HCEC 1CT (cell line): ENCODE results near the gene KCNN3.
A peak's percentile ranks its signal among the peaks of the same experiment; 100 is the strongest.

Experiments used
- DNase-seq: peaks from one replicate; pipeline ENCODE4 v3.0.0-alpha.2; 2017

The KCNN3 gene

DNA sequence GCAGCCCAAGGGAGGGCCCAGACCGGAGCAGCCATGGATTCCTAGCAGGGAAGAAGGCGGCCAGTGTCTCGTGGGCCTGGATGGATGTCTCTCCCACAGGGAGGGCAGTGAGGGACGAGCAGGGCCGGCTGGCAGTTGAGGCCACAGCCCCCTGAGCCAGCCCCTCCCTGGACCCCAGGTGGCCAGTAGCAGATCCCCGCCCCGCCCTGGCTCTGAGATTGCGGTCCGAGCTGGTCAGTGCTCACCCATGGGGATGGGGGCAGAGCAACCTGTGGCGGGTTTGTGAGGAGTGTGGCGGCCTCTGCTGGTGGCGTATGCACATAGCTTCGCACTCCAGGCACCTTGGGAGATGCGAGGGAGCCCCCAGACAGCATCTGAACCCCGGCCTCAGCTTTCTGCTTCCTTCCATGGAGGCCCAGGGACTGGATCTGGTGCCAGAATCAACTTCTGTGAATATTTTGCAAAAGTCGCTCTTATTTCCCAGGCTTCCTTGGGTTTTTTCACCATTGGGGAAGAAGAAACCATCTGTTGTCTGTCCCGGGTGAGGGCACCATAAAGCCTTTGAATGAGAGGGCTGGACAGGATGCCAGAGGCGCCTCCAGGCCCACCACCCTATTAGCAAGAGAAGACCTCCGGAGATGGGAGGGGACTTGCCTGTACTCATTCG is 8.4 kb upstream of the KCNN3 start:
- peak; percentile 59 for DNase-seq

DNA sequence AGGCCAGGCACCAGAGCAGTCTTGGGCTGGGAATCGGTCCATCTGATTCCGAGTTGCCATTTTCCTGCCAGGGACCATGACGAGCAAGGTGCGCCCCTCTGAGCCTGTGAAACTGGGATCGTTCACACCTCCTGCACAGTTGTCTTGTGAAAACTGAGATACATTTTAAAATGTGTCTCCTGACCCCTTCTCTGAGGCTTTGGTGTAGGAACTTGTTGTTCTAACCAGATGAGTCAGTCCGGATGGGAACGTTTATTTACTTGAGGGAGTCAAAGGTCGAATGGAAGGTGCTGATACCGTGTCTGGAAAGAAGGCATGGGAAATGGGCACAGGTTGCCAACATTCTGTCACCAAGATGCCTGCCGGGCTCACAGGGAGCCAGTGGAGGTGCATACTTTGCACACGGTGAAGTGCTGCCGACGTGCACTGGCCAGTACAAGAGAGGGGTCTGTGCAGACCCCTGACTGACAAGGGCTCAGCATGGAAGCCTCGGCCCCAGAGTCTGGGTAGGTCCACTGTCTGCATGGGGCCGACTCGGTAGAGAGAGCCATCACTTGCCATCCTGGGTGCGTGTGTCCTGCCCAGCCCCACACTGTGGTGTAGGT is 7.4 kb upstream of the KCNN3 start:
- DNase-seq = peak; percentile 51

GRCh38 chr1:154876842-154877369 is 6.8 kb upstream of the KCNN3 start:
- DNase-seq = no peak

DNA sequence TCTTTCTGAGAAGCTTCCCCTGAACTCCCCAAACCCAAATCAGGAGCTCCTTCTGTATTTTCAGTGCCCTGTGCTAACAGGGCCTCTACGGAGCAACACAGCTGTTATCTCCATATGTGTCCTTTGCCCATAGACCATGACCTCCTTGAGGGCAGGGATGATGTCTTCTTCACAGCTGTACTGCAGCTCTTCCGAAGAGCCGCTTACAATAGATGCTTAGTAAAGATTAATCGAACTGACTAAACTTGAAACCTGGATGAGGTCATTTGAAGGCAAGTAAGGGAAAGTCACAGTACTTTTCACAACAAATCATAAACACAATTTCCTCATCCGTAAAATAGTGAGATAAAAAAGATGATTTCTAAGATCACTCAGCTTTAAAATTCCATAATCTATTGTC is 4.4 kb upstream of the KCNN3 start:
- DNase-seq = no peak

DNA sequence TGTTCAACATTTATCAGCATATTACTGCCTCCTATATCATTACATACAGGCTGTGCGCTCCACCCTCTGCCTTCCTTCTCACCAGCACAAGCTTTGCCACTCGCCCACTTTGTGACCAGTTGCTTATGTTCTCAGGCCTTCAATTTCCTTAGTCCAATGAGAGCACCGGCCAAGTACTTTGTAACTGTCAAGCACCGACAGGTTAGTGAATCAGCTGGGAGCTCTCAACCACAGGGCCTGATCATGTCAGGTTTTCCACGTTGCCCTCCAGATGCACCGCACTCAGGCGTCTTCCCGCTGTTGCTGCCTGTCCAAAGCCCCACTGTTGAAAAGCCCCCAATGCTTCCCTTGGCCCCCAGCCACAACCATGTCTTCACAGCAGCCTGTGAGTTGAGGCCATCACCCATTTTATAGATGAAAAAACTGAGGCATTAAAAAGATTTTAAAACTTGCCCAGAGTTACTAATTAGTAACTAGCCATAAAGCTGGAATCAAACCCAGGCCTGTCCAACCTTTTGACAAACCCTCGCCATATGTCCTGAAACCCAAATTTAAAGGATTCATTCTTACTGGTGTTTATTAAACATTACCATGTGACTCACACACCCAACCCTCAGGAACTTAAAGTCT is 3.4 kb upstream of the KCNN3 start:
- DNase-seq = no peak

- DNase-seq = no peak
Observed at GRCh38 chr1:154871374-154871773, 1.3 kb upstream of the KCNN3 start.

DNA sequence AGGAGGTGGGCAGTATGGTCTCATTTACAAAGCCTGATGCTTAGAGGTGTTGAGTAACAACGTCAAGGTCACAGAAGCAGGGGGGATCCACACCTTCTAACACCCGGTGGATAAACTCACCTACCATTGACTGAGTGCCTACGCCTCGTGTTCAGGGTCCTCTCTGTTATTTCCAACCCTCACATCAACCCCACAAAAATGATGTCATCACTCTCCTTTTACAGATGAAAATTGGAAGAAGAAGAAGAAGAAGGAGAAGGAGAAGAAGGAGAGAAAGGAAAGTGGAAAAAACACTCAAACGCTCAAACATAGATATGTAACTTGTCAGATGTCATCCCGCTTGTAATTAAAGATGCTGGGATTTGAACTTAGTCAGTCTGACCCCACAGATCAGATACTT is 653 bp upstream of the KCNN3 start:
- no peak for DNase-seq

GRCh38 chr1:154869351-154870114 is 548 bp downstream of the KCNN3 start:
- no peak for DNase-seq

DNA sequence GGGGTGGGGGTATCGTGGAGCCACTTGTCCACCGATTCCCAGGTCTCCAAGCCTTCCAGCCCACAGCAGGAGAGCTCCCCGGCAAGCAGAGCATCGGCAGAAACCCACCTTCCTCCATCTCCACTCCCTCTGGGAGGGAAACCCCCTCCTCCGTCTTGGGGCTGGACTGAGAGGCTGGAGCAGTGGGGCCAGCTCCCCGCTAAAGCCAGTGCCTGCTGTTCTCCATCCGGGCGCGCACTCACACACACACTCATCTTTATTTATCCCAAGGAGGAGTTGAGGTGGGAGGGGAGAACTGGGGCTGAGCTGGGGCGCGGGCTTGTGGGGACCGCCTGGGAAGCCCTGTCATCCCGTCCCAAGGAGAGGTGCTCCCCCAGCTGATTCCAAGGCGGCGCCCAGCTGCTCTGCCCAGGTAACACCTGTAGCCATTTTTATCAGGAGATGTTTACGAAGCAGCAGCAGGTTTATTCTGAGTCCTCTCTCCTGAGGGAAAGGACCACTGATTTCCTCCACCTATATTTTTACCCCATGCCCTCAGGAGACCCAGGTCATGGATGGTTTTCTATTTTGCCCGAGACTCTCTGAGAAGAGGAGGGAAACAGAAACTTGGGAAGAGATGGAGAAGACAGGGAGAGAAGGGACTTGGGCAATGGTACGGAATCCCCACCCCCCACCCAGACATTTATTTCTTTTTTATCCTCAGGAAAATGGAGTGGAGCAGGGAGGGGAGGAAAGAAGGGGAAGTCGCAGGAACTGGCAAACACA is 2.1 kb downstream of the KCNN3 start:
- no peak for DNase-seq

DNA sequence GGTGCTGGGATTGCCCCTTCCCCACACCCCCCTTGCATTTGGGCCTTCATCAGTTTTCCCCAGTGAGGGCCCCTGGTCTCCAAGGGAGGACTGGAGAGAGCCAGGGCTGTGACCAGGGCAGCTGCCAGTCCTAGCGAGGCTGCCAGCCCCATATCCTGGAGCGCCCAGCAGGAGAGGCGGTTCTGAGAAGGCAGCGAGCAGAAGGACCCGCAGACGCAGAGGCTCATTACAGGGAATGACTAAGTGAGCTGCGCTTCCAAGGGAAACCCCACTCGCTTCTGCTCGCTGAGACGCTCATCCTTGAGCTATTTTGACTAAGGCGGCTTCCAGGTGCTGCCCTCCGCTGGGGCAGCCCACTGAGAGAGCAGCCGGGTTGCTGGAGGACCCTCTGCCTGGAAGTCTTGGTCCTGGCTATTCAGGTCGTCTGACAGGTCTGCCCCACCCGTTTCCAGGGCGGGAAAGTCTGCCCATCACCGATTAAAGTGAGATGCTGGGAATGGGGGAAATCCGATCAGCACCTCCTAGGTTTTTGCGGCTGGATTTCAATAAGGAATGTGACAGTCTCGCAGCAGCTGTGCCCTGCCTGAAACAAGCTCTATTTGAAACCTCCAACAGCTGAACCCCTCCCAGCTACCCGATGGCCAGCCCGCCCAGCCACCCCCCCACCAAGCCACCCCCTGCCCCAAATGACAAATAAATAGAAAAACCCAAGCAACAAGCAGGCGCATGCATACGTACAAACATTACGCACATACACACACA is 2.8 kb downstream of the KCNN3 start:
- DNase-seq = peak; percentile 76

DNA sequence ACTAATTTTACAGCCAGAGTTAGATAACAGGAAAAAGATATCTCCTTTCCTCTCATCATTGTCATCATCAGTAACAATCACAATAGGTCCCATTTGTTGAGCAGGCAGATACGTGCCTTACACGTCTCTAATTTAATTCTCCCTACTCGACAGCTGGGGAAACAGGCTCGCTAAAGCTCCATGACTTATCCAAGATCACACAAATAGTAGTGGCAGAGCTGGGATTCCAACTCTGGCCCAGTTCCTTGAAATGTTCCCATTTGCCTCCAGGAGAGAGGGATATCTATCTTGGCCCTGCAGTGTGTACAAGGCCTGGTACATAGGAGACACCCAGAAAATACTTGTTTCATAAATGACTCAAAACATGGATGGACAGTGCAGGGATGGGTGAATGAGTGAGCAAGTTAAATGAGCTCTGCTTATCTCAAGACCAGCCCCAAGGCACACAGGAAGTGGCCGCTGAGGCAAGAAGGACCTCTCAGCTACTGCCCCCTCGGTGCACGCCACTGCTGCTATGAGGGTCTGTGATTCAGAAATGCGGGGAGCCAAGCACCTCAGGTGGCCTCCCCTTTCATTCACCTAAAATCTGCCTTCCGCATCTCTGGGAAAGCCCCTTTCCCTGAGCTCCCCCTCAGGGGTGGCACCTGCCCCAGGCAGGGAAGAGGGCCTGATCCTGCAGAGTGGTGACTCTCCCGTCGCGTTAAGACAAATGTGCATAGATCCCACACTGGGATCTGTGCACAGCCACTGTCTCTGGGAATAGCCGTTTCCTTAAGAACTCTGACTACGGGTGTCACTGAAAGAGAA is 3.6 kb downstream of the KCNN3 start:
- no peak for DNase-seq

DNA sequence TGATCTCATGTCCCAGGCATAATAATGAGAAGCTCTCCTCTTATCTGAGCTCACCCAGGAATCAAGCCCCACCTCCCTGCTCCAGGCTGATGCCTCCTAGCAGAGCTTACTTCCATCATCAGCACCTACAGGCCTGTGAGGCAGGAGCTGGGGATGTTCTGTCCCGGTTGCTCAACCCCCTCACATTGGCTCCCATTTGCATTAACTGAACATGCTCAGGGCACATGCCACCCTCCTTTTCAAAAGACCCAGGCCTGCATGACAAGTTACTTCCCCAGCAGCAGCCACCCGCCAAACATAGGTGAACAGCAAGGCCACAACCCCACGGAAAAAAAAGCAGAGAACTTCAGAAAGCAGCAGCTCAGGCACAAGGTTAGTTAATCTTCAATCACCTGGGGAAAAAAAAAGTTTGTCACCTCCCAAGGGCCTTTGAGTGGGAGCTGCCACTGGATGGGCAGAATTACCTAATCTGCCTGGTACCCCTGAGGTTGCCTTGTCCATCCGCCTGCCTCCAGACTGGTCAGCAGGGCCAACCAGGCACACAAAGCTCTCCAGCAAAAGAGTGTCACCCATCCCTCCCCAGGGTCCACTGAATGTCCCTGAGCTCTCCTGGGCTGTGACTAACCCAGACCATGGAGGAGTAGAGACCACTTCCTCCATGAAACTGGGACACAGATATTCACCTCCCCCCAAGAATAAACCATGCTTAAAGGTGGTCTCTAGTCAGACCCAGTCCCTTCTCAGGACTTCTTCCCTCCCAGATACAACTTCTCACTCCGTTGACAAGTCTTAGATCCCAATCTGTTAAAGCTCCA is 4.4 kb downstream of the KCNN3 start:
- DNase-seq = no peak

DNA sequence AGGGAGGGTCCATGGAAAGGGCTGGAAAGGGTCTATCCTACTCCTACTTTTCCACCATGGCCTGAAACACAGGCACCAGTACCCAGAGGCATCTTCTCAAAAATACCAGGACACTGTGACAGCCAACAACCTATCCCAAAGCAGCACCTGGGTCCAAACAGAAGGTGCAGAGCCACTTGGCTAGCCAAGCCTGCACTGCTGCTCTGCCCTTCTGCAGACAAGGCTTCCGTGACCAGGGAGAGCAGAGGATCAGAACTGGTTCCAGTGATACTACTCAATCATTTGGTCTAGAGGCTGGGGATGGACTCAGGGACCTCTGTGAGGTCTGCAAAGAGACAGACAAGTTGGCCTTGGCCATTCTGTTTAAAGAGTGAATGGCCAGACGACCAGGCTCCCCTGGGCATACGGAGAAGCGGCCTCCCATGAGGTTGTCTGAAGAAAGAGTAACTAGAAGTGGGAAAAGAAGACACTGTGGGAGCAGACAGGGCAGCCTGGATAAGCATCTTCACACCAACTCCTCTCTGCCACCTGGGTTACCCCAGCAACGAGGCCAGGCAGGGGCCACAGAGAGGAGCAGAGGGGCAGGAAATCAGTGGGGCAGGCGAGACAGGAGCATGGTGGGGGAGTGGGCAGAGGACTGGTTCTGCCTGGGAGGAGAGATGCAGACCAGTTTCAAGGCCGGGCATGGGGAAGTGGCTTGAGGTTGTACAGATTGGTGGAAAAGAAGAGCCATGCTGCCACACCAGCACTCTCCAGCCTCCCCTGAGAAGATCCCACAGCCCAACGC is 5.7 kb downstream of the KCNN3 start:
- no peak for DNase-seq

DNA sequence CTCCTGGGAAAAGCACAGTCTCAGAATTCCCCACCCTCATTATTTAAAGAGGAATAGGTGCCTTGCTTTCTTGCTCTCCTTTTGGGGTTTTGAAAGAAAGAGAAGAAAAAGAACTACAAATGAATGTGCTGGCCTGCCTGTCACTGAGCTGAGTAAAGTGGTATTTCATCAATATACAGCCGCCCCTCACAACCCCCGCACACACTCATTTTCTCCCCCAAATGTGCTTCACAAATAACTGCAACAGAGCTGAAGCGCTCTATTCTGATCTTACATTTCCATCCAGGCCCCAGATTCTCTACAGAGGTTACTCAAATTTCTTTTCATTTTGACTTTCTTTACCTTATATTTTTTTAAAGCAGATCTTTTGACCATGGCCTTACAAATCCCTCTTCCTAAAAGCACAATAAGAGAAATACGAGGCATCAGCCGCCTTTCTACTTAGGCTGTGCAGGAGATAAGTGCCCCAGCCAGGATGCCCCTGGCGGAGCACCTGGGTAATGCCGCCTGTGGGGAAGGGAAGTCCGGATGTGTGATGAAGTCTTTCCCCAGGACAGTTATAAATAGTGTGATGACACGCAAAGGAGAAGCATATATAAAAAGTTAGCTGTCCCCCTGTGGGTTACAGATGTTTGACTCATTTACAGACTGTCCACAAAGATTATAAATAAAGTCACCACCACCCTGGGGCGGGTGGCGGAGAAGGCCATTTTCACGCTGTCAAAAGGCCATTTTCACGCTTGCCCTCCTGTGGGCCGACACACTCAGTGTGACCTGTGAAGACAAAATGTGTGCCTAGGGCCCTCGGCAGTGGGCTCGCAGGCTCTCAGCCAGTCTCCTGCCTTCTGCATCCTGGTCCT is 6.5 kb downstream of the KCNN3 start:
- peak; percentile 58 for DNase-seq

GRCh38 chr1:154862907-154863306 is 7.2 kb downstream of the KCNN3 start:
- no peak for DNase-seq

GRCh38 chr1:154861607-154862094 is 8.4 kb downstream of the KCNN3 start:
- peak; percentile 87 for DNase-seq

DNA sequence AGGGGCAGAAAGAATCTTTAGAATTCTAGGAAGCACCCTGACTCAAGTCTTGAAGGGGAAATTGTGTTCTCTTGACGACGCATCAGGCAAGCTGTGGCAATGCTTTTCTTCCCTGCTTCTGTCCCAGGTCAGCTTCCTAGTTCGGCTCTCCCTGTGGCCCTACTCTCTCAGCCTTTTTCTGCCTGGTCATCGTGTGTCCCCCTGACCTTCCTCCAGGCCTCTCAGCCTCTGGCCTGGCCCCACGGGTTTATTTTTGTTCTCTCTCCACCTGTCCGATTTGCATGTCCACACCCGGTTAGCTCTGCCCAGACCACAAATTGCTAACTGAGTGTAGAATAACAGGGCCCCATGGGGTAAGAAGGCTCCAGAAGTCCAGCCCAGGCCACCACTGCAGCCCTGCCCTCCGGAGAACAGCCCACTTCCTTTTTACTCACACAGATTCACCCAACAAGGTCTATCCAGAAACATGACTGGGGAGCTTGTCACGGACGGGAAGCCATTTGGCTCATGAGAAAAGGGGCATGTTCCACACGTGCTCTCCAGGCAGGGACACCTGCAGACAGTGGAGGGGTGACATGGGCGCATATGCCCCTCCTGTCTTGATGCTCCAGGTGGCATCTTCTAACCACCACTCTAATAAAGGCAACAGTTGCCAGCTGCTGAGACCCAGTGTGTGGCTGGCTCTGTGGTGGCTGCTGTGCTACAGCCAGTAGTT is 9.8 kb downstream of the KCNN3 start:
- DNase-seq = no peak
